Adrenal gland (tissue), 12 donors: ENCODE results near the gene PDGFRB. TPM values are rescaled to one million over a fixed set of nuclear protein-coding genes. Genes with fewer than 3 reads are reported as not detected.

Experiments
- DNase-seq, 7 donors: peaks; one replicate each; pipeline ENCODE4 v3.0.0-alpha.2; 2019 to 2020
- H3K27ac ChIP-seq, 5 donors: fragments of 200-600 bp; sonication (generic) in 4 of 5; 1 replicate in 3 of 5; 2 replicates in 2 of 5; pipeline versions ENCODE4 v1.5.1 to v1.8.0; 2016 to 2020; ENCODE audit warnings: mild to moderate bottlenecking in 1 of 5
- H3K27me3 ChIP-seq: fragments of 200-600 bp; 2 replicates; pipeline ENCODE4 v1.8.0; 2021
- H3K36me3 ChIP-seq, 2 donors: fragments of 200-600 bp; replicated peaks in 1 of 2; 1 replicate in 1 of 2; 2 replicates in 1 of 2; pipeline versions ENCODE4 v1.5.1 to v1.8.0; 2018 to 2022
- H3K4me1 ChIP-seq, 2 donors: fragments of 200-600 bp; replicated peaks in 1 of 2; 1 replicate in 1 of 2; 2 replicates in 1 of 2; pipeline versions ENCODE4 v1.5.1 to v1.8.0; 2018 to 2021
- H3K4me3 ChIP-seq, 4 donors: fragments of 200-600 bp; sonication (generic) in 3 of 4; one replicate each; pipeline ENCODE4 v1.5.1; 2016 to 2018
- H3K9me3 ChIP-seq, 3 donors: fragments of 200-600 bp; sonication (generic) in 1 of 3; replicated peaks in 1 of 3; 1 replicate in 2 of 3; 2 replicates in 1 of 3; pipeline versions ENCODE4 v1.5.1 to v1.8.0; 2016 to 2021
- POLR2A ChIP-seq, 2 donors: fragments of 450-650 bp; IDR thresholded peaks; one replicate each; pipeline ENCODE4 v1.6.1; 2017; ENCODE audit warnings: antibody characterized with exemption in 2 of 2, mild to moderate bottlenecking in 2 of 2, moderate library complexity in 1 of 2
- WGBS, 4 donors: extraction: QIAGEN DNeasy Blood & Tissue Kit in 2 of 4; methylation state at CpG; one replicate each; pipeline versions ENCODE4 v1.1.5 to v1.1.7; 2013 to 2017; 5-methylcytosine and 5-hydroxymethylcytosine counted together
- intact Hi-C, 2 donors: fragments of 100-400 bp; cut with DNase I; formaldehyde crosslinking; loops; one replicate each; pipeline versions ENCODE4 v1.14.1 to v1.15.0; 2022 to 2023
- polyA plus RNA-seq, 3 donors: library from polyadenylated mRNA; stranded (reverse); fragments of 200-250 nt in 2 of 3; fragments of 350-450 nt in 1 of 3; fragmentation: Illumina TruSeq in 1 of 3; extraction: RNeasy Lipid Tissue Mini Kit (QIAGEN cat#74804) in 1 of 3; gene quantifications; one replicate each; pipeline ENCODE4 v1.2.3, GENCODE V29; 2013 to 2014
- total RNA-seq, 9 donors: library from RNA; depleted of rRNA in 4 of 9; stranded (reverse); fragments of >200 nt in 4 of 9; fragments of 120-200 nt in 1 of 9; fragmentation: NEBNext Ultra II Directional in 1 of 9; extraction: Animal tissue kit (Norgen Biotek cat#: 25700) in 1 of 9; gene quantifications; one replicate each; pipeline versions ENCODE4 v1.1.0 to v1.2.4, GENCODE V29; 2013 to 2023
- TF ChIP-seq, protein P1 (sequence below), 6 experiments: fragments of 450-650 bp in 4 of 6; fragments of 200-600 bp in 2 of 6; sonication (generic) in 1 of 6; IDR thresholded peaks; 1 replicate in 5 of 6; 2 replicates in 1 of 6; pipeline versions ENCODE4 v1.5.1 to v1.8.0; 2016 to 2021; ENCODE audit warnings: antibody characterized with exemption in 6 of 6, mild to moderate bottlenecking in 2 of 6, moderate library complexity in 1 of 6
- donor health status: healthy with polysubstance abuse.
- donor health status: Bipolar disorder and iron deficiency.
- donor health status: DM: yes; HTN: yes; CAD: no.
- donor health status: DM: no; HTN: no; CAD: no.
- donor health status: DM: no; HTN: no; CAD: no.
- donor health status: DM: yes; HTN: yes; CAD: no.

Gene PDGFRB
- total and polyA plus RNA-seq, 12 donors = 21.3 to 188 (median 73.1) TPM

GRCh38 chr5:150148117-150148927 lies 7.3 kb downstream of the PDGFRB start:
- Histone ChIP-seq H3K27ac (peak overlapping the region in 2 of 5 donors; percentile 54 to 56), H3K4me3 (no peak overlapping the region), H3K9me3 (no peaks in the 10 kb centered on the region), H3K27me3 (no peaks in the 10 kb centered on the region), H3K36me3 (no peaks in the 10 kb centered on the region), H3K4me1 (peaks cover 8 to 26% of the 10 kb centered on the region in 2 donors)
- no peak for DNase-seq
- TF ChIP-seq, protein P1, sequence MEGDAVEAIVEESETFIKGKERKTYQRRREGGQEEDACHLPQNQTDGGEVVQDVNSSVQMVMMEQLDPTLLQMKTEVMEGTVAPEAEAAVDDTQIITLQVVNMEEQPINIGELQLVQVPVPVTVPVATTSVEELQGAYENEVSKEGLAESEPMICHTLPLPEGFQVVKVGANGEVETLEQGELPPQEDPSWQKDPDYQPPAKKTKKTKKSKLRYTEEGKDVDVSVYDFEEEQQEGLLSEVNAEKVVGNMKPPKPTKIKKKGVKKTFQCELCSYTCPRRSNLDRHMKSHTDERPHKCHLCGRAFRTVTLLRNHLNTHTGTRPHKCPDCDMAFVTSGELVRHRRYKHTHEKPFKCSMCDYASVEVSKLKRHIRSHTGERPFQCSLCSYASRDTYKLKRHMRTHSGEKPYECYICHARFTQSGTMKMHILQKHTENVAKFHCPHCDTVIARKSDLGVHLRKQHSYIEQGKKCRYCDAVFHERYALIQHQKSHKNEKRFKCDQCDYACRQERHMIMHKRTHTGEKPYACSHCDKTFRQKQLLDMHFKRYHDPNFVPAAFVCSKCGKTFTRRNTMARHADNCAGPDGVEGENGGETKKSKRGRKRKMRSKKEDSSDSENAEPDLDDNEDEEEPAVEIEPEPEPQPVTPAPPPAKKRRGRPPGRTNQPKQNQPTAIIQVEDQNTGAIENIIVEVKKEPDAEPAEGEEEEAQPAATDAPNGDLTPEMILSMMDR (IDR thresholded peaks at IDR 0.05) = no peak
- no peak for TF ChIP-seq POLR2A (IDR thresholded peaks at IDR 0.05)
- WGBS, 4 donors = 78 to 80% (median 80%) methylated on average over 10 to 11 of the region's 11 CpGs
- intact Hi-C loops = no loop called here

- WGBS, 4 donors = 74 to 85% (median 79%) methylated on average over 7 of the region's 7 CpGs
- TF ChIP-seq, protein P1 (IDR thresholded peaks at IDR 0.05) = no peak
- TF ChIP-seq POLR2A (IDR thresholded peaks at IDR 0.05) = no peak
- Histone ChIP-seq H3K36me3 (no peaks in the 10 kb centered on the region), H3K27ac (peak overlapping the region in 2 of 5 donors; percentile 54 to 56), H3K27me3 (no peaks in the 10 kb centered on the region), H3K4me3 (no peak overlapping the region), H3K4me1 (peaks cover 8 to 33% of the 10 kb centered on the region in 2 donors), H3K9me3 (no peaks in the 10 kb centered on the region)
- intact Hi-C loops = no loop called here
- DNase-seq = no peak
Measured at GRCh38 chr5:150147670-150148069, 8.0 kb downstream of the PDGFRB start.

GRCh38 chr5:150146862-150147601 lies 8.6 kb downstream of the PDGFRB start:
- intact Hi-C loops = no loop called here
- no peaks in the 10 kb centered on the region for H3K9me3 ChIP-seq
- no peak for TF ChIP-seq POLR2A (IDR thresholded peaks at IDR 0.05)
- TF ChIP-seq, protein P1 (IDR thresholded peaks at IDR 0.05) = no peak
- WGBS, 4 donors = 74 to 83% (median 77%) methylated on average over 6 to 14 of the region's 14 CpGs
- H3K4me1 ChIP-seq = peaks cover 8 to 39% of the 10 kb centered on the region in 2 donors
- no peak overlapping the region for H3K4me3 ChIP-seq
- no peak for DNase-seq
- H3K36me3 ChIP-seq = no peaks in the 10 kb centered on the region
- H3K27ac ChIP-seq = peak overlapping the region in 2 of 5 donors; percentile 54 to 56
- H3K27me3 ChIP-seq = no peaks in the 10 kb centered on the region

- Histone ChIP-seq H3K27ac (peak overlapping the region in 3 of 5 donors; percentile 11 to 92 (median 82)), H3K4me3 (no peak overlapping the region), H3K4me1 (peaks cover 8 to 44% of the 10 kb centered on the region in 2 donors)
Measured at GRCh38 chr5:150146235-150146634, 9.4 kb downstream of the PDGFRB start.

More at GRCh38 chr5:150146235-150146634, 9.4 kb downstream of the PDGFRB start:
- 73 to 83% (median 78%) methylated on average over 4 to 5 of the region's 5 CpGs for WGBS, 4 donors
- no peaks in the 10 kb centered on the region for H3K27me3 ChIP-seq
- no peaks in the 10 kb centered on the region for H3K36me3 ChIP-seq
- no peak for DNase-seq
- H3K9me3 ChIP-seq = no peaks in the 10 kb centered on the region
- no peak for TF ChIP-seq POLR2A (IDR thresholded peaks at IDR 0.05)
- TF ChIP-seq, protein P1 (IDR thresholded peaks at IDR 0.05) = no peak
- intact Hi-C loops = no loop called here
